ENCODE measurements around the gene UBE2D1.

- TF ChIP-seq NBN (conservative IDR thresholded peaks at IDR 0.05), result no peak
- TF ChIP-seq EP300 (IDR thresholded peaks at IDR 0.05; ENCODE audit: low read depth in 2 of 2, low read length in 2 of 2), result no peak
- TF ChIP-seq EP300 (CRISPR knock-in tag; IDR thresholded peaks at IDR 0.05; ENCODE audit: borderline replicate concordance), result no peak
- no peak for TF ChIP-seq POLR2A (IDR thresholded peaks at IDR 0.05; ENCODE audit: insufficient read depth in 1 of 2, low read depth in 2 of 2, low read length in 2 of 2)
- TF ChIP-seq SOX5 (CRISPR knock-in tag; IDR thresholded peaks at IDR 0.05; ENCODE audit: borderline replicate concordance), result no peak
- no peak for TF ChIP-seq ZMAT3 (CRISPR knock-in tag; conservative IDR thresholded peaks at IDR 0.05)
These were observed 26.5 kb downstream of the UBE2D1 start for GRCh38 chr10:58361353-58361752.

Measured in HepG2 (cell line).